ENCODE data around the gene DAAM1.

Gene DAAM1

DNA sequence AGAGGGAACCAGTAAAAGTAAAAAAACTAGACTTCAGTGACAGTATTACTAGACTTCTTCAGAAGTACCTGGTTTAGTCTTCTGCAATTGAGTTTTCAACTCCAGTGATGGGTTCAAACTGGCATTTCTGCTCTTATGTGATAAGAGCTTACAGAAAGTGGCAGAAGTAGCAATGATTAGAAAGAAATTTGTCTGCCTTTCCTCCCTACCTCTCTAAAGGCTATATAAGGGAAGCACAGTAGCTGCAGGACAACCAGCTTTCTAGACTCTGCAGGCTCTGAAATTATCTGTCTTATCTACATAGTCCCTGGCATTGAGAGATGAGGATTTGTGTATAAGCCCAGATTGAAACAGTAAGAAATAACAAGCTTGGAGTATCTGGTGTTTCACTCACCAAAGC lies 107.5 kb downstream of the DAAM1 start:
- DNase-seq: no peak

DNA sequence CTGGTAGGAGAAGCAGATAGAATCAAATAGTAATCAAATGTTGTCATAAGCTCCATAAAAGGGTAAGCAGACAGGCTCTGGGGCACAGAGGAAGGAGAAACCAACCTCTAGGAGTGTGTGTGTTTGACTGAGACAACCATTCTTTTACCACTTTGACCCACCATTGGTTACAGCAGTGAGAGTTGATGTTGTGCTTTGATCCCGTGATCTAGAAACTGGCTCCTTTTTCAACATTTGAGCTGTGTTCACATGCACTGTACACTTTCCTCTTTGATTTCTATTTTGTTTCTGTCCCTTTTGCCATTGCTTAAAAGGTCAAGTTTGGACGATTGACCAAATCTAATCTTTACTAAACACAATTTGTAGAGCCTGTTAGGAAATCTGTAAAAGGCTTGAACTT lies 108.0 kb downstream of the DAAM1 start:
- no peak for DNase-seq

DNA sequence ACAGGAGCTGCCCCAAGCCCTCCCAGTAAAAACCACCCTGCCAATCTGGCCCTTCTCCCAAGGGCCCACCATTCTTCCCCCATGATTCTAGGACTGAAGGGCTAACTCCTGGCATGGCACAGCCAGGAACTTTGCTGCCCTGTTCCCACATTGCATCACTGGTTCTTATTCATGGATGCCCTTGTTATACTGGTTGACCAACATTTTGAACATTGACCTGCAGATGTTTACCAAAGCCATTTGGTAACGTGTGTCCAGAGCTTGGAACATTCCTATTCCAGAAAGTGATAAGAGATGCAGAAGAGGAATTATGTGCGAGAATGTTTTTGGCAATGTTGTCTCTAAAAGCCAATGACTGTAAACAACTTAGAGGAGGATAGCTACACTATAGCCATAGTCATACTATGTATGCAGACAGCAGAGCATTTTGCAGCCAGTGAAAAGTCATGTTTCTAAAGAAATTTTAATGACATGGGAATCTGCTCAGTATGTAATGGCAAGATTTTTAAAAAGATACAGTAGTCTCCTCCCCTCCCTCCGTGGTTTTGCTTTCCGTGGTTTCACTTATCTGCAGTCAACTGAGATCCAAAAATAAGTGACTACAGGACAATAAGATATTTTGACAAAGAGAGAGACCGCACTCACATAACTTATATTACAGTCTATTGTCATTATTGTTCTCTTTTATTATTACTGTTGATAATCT lies 108.8 kb downstream of the DAAM1 start:
- DNase-seq: no peak

DNA sequence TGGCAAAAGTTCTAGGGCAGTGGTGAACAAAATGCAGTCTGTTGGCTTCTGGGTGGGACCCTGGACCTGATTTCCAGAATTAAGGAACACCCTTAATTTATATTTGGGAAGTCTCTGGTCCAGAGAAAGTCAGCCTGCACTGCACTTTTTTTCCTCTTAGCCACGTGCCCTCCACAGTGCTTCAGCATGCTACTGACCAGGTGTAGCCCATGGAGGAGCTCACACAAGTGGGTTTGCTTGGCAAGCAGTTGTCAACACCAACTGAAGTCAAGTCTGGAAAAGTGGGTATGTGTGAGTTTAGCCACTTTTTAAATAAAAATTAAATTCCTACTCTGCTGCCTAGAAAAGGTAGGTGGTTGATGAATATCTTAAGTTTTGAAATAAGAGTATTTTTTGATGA lies 111.3 kb downstream of the DAAM1 start:
- DNase-seq: no peak

DNA sequence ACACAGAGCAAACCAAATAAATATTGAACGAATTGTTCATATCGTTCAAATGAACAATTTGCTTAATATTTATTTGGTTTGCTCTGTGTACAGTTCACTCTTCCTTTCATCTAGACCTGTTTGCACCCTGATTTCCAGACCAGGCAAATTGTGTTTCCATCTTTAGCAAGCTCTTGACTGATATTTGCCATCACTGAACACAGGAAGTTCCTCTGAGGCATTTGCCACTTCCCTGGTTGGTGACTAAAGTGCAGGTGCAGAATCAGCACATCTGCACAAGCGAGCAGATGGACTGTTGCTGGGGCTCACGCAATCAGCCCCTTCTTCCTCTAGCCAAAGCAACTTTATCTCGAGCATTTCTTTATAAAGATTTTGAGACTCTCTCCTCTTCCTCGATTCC lies 112.9 kb downstream of the DAAM1 start:
- peak; percentile 4 for DNase-seq

DNA sequence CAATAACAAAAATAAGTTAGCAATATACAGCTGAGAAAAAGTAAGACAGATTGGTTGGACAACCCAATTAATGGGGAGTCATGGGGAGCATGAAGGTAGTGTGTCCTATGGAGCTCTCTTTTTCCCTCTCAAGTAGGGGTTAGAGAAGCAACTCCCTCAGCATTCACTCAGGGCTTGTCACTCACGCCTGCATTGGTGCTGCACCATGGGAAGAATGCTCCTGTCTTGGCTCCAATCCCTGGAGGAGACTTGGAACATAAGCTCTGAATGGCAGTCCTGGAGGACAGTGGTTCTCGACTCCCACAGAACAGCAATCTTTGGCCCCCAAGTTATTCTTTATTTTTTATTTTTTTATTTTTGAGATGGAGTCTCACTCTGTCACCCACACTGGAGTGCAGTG lies 113.8 kb downstream of the DAAM1 start:
- no peak for DNase-seq

DNA sequence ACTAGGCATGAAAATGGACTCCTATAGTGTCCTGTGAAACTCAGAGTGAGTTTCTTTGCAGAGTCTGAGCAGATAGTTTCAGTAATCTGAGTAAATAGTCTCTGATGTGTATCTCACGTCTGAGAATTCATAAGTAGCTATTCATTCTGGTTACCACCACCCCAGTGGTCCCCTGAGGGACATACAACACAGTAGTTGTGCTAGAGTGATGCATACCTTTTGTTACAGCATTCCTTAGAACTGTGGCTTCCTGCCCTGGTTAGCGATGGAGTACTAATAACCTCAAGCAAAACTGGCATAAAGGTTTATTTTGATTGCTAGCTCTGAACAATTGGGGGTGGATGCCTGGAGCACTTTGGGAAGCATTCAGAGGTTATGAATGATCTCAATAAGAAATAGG lies 114.7 kb downstream of the DAAM1 start:
- no peak for DNase-seq

DNA sequence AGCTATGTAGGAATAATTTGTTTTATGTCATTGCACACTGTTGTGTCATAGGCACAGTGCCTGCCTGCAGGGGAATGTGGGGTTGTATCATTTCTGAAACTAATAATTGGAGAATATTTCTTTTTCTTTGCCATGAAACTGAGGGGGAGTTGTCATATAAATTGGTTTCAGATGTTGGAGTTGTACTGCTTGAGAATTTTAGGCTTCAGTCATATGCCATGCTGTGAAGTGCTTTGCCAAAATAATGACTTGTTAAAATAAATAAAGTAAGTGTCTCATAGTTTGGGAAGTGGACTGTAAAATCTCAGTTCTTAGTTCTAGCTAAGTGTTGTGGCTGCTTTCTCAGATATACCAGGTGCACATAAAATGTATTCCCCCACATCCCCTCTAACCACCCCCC lies 116.8 kb downstream of the DAAM1 start:
- no peak for DNase-seq

DNA sequence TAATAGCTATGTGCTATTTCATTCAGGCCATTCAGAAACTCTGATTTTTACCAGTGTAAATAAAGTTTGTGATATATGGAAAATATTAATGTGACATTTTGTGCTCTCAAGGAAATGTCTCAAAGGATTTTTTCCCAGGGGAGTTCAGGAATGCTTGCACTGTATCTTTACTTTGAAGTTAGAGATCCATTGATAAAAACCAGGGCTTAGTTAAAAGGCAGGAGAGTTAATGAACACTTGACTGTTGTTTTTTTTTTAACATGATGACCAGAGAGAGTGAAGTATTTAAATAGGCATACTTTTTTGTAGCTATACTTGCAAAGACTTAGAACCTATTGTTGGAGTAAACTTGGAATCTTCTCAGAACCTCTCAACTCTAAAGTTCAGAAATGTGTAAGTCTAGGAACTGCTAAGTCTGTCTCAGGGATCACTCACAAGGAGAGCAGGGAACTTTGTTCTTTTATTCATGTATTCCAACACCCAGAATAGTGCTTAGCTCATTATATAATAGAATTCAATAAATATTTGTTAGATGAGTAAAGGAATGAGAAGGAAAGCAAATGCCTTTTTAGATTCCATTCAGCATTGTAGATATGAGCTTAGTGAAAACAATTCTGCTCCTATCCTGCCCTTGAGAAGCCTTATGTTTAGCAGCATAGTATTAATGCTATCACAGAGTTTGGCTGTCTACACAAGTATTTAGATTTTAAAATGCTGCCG lies 117.5 kb downstream of the DAAM1 start:
- no peak for DNase-seq

DNA sequence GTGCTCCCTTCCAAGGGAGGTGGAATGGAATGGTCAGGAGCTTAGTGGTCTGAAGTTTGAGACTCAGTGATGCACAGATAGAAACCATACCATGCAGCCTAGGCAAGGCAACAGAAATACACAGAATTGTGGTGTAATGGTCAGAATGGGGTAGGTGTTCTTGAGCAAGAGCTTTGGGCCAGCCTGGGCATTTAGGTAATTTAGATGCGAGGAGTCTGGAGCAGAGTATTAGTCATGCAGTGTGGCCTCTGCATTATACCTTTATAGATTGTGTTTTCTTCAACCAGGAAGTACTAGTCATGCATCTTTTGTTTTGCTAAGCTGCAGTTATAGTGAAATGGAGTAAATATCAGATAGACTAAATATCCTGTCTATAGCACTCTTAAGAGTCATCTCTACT lies 118.3 kb downstream of the DAAM1 start:
- no peak for DNase-seq

DNA sequence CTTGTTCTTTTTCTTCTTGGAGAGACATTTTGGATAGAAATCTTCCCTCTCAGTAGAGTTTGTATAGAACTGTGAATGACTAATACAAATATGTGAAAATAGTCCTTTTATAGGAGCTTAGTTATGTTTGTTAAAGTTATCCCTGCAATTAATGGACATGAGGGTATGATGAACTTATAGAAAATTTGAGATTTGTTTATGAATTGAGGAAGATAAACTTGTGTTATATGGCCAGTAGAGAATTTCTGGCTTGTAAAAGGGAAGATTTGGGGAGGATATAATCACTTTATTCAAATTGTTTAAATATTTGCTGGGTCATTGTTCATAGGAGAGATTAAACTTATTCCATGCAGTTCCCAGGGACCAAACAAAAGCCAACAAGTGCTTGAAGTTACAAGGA lies 119.6 kb downstream of the DAAM1 start:
- DNase-seq: no peak

DNA sequence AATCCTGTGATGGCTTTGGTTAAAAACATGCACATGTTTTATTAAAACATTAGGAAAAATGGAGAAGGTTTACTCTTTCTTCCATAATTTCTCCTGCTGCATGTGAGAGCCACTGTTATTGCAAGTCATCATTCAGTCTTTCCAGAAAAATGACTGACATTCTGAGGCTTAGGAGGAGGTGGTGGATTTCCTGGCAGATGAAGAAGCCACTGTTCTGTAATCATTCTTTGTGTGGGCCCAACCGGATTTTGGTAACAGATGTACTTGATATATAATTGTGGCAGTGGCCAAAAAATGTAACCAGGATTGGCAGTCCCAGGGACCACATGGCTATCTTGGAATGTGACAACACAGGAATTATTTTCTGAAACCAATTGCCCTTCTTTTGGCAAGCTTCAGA lies 120.2 kb downstream of the DAAM1 start:
- DNase-seq: no peak

DNA sequence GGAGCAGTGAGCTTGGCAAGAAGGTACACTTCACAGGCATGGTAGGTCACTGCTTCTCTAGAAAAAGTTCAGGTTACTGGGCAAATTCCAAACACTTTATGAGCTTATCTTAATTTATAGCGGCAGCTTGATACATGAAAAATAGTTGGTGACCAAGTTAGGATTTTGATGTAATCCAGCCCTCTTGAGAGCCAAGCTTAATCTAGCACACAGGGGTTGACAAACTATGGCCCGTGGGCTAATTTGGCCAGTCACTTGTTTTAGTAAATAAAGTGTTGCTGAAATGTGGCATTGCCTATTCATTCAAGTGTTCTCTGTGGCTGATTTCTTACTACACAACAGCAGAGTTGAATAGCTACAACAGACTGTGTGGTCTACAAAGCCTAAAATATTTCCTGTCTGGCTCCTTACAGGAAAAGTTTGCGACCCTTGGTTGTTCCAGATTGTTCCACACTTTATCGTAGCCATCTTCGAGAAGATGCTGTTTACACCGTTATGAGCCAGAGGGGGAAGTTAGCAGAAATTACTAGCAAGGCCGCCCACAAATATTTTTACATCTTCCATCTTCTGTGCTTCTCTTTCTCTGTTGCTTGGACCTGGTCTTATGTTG lies 120.9 kb downstream of the DAAM1 start:
- DNase-seq: no peak

DNA sequence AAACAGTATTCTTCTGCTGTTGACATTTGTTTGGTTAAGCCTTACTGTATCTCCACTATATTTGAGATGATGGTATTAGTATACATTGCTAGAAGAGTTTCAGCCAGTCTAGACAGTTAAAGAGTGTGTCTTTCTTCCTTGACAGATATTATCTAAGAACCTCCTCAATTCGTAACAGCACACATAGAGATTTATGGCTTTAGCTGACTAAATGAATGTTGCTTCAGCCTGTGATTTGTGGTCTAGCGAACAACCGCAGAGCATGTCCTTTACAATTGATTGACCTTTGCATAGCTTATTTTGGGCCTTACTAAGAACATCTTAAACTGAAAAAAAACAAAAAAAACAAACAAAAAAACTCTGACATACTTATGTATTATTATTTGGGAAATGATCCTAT lies 122.2 kb downstream of the DAAM1 start:
- DNase-seq: no peak

DNA sequence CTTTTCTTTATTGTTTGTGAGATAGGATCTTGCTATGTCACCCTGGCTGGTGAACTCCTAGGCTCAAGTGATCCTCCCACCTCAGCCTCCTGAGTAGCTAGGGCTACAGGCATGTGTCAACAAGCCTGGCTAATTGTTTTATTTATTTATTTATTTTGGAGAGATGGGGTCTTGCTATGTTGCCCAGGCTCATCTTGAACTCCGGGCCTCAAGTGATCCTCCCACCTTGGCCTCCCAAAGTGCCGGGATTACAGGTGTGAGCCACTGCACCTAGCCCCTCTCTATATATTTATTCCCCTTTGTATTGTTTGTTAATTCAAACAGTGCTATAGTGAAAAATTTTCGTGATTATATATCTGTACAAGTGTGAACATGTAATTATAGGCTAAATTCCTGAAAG lies 123.3 kb downstream of the DAAM1 start:
- no peak for DNase-seq

DNA sequence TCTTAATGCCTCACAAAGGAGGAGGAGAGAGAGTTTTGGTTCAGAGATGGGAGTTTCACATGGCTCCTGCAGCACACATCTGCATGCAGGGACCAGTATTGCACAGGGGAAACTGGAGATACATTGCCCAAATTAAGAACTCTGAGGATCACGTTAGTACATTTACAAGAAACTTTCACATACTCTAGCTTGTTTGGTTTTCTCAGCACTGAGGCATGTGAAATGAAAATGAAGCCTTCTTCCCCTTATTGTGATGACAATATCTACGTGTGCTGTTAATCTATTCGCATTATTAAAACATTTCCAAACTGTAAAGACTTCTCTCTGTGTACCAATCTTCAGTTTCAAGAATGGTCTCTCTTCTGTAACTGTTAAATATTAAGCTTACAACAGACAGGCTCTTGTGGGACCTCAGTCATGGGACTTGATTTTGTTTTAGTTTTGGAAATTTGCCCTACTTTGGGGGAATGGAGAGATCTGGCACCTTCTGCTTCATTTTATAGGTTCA lies 124.7 kb downstream of the DAAM1 start:
- DNase-seq: no peak

DNA sequence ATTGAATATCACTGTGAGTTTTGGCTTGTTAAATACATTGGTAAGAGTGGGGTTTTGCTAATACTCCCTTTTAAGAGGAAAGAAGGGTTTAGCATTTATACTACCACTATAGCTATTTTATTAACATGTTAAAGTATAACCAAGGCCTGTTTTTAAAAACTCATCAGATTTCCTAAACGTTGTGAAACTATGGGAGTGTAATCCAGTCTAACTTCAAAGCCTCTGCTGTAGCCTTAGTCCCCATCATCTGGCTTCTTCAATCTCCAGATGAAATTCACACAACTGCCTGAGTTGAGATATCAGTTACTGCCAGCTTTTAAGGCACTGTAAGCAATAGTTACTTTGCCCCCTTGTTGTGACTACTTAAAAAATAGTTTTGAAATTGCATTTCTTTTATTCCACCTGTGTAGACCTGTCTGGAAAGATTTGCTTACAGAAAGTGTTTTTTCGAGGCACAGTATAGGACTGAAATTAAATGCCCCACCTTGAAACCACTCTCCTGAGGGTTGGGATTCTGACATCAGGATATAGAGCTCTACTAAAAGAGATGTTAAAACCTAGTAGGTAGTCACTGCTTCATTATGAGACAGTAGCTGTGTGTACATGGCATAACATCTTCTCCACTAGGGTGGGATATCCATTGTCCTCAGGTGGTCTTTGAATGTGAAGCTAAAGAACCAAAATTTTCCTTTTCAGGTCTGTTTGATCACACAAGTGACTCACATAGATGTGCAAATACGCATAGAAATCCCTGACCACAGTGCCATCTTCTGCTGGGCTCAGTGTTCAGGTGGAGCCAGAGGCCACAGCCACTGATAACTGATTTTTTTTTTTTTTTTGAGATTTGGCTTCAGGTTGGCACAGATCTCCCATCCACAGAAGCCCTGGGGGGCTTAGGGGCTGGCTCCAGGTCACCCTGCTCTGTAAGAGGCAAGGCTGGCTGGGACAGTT lies 125.5 kb downstream of the DAAM1 start:
- DNase-seq: no peak

DNA sequence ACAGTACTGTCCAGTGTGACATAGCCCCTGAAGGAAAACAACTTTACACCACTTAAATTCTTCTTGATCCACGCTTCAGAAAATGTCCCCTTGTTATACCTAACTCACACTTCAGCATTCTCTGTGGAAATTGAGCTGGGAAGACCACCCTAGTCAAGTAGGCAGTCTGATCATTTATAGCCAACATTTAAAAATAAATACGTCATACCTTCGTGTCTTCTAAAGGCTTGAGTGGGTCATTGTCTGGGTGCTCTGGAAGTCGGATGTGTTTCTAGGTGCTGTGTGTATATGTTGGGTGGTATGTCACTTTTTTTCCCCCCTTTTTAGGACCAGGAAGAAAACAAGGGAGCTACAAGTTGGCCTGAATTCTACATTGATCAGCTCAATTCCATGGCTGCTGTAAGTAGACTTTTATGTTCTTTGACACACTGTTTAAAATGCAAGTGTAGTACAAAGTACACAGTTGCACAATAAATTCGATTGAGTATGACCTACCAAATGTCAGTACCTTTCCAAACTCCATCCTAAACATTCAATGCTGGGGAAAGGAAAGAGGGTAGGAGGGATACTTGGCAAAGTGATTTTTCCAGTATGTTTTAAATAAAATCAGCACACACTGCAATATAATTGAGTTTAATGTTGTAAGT lies 126.6 kb downstream of the DAAM1 start:
- no peak for DNase-seq

DNA sequence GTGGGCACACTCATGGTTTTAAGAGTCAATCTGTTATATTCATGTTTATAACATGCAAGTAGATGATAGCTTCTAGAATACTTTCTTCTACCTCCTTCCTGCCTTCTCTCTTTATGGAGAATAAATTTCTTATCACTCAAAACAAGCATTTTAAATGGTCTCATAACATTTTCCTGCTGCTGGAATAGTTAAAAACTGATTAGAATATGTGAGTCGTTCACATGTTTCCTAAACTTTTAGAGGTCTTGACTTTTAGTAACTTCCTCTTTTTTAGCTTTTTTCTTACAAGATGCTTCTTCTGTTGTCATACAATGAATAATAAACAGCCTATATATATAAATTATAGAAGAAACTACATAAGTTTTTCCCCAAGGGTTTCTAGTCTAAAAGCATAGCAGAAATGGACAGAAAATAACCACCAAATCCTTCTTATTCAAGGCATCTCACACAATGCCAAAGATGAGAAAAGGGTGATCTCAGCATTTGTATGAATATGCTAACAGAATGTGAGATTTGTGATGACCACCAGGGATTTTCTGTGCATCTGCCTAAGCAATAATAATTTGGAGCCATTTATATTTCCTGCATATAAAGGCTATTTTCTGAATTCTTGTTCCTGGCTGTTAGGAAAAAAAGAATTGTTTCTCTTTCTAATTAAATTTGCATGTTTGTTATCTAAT lies 127.8 kb downstream of the DAAM1 start:
- DNase-seq: no peak

DNA sequence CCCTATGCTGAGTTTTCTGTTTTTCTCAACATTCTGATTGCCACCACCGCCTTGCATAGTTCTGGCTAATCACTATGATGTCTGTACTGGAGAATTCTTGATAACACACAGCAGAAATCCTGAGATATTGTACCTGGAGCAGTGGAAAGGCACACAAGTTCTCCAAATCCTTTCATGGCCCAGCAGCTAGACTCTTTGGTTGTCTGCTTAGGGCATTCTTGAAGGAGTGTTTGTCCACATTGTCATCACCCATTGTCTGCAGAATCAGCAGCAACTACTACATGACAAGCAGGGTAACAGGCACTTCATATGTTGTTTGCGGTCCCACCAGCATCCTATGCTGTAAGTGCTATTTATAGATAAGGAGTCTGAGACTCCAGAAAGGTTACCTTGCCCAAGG lies 128.9 kb downstream of the DAAM1 start:
- DNase-seq: no peak

DNA sequence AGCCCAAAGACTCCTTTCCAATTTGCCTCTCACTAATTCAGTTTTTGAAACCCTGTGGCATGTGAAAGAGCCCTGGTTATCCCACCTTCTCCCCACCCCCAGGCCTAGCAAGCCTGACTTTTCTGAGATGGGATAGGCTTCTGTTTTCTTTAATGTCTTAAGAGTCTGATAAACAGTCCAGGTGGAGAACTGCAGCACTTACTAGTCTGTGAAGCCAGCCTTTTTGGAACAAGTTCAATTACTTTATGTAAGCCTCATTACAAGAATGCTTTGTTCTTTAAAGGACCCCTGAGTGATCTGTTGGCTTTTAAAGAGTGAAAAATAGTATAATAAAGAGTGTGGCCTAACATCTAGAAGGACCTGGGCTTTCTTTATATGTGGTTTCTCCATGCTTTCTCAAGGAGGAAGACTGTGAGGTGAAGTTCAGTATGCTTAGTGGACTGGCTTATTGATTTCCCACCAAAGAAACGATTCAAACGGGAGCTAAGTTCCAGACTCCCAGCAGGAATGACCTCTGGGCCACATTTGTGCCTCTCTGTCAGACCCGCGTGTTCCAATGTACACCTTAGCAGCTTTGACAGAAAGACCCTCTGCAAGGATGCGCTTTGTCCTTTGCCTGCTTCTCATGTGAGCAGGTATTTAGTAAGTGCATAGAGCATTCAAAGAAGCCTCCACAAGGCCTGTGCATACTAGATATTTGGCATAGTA lies 129.5 kb downstream of the DAAM1 start:
- no peak for DNase-seq
